ACC112 (cell line): ENCODE data around the gene ALG1L2.
"Not testable (repeated sequence)": the region's sequence is repeated elsewhere in the genome, so short reads cannot be mapped to it uniquely, and the experiment has no call there.

ENCODE experiments used
- H2AFZ ChIP-seq: fragments of 200-600 bp; sonication (generic); one replicate; pipeline ENCODE4 v1.6.0; 2017; ENCODE audit warnings: antibody characterized with exemption, low read length; ENCODE audit not compliant: unreplicated experiment
- H3K27ac ChIP-seq: fragments of 200-600 bp; sonication (generic); 2 replicates; pipeline ENCODE4 v1.5.1; 2014; ENCODE audit warnings: low read depth, mild to moderate bottlenecking, antibody characterized with exemption, low read length, moderate library complexity
- H3K27me3 ChIP-seq: fragments of 200-600 bp; sonication (generic); 2 replicates; pipeline ENCODE4 v1.6.1; 2014; ENCODE audit warnings: mild to moderate bottlenecking, antibody characterized with exemption, low read length, moderate library complexity, mixed read lengths; ENCODE audit not compliant: insufficient read depth
- H3K36me3 ChIP-seq: fragments of 200-600 bp; sonication (generic); 2 replicates; pipeline ENCODE4 v1.6.1; 2016; ENCODE audit warnings: mild to moderate bottlenecking, antibody characterized with exemption, low read length, moderate library complexity, mixed read lengths; ENCODE audit not compliant: insufficient read depth
- H3K4me1 ChIP-seq: fragments of 200-600 bp; sonication (generic); one replicate; pipeline ENCODE4 v1.6.1; 2016; ENCODE audit warnings: low read length, mixed read lengths; ENCODE audit not compliant: insufficient read depth, unreplicated experiment, control insufficient read depth
- H3K4me3 ChIP-seq: fragments of 200-600 bp; sonication (generic); 2 replicates; pipeline ENCODE4 v1.5.1; 2014; ENCODE audit warnings: mild to moderate bottlenecking, low read depth, low read length
- H3K79me2 ChIP-seq: fragments of 200-600 bp; sonication (generic); one replicate; pipeline ENCODE4 v1.6.0; 2016; ENCODE audit warnings: low read length; ENCODE audit not compliant: control insufficient read depth, unreplicated experiment, insufficient read depth

ALG1L2 gene

DNA sequence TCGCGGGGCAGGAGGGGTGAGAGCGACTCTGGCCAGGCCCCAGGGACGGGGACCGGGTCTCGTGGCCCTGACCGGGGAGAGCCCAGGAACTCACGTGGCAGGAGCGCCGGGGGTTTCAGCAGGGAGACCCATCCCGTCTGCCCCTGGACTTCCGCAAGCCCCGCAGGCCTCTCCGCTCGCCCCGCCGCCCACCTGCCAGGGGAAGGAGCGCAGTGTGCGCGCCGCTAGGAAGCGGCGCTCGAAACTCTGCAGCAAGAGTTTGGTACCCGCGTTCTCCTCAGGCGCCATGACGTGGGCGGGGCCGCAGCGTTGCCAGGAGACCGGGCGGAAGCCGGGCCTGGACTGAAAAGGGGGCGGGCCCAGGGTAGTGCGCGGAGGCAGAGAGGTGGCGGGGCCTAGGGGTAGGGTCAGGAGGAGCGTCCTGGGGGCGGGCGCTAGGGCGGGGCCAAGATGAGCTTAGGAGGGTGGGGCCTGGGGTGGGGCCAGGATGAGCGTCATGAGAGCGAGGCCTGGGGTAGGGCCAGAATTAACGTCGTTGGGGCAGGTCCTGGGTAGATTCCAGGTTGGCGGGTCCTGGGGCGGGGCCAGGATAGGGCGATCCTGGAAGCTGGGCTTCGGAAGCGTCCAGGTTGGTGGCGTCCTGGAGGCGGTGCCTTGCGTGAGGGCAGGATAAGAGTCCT lies 29.7 kb downstream of the ALG1L2 start:
- Histone ChIP-seq H3K27me3 (no peaks in the 10 kb centered on the region), H2AFZ (peak overlapping the region; percentile 50), H3K79me2 (peaks cover 6% of the 10 kb centered on the region), H3K4me3 (peak overlapping the region; percentile 77), H3K4me1 (peaks cover 4% of the 10 kb centered on the region), H3K27ac (peak overlapping the region; percentile 64), H3K36me3 (no peaks in the 10 kb centered on the region)

- H3K4me1 ChIP-seq, H3K79me2 ChIP-seq, H3K36me3 ChIP-seq, H3K27me3 ChIP-seq: not testable (repeated sequence)
- H3K27ac ChIP-seq = peak overlapping the region; percentile 33; the same call in 1 of the 2 replicates
- peak overlapping the region; percentile 79 for H3K4me3 ChIP-seq
- peak overlapping the region; percentile 84 for H2AFZ ChIP-seq
Measured at GRCh38 chr3:130111865-130112747, 30.5 kb downstream of the ALG1L2 start.

- H3K4me1 ChIP-seq, H3K27me3 ChIP-seq, H3K36me3 ChIP-seq, H3K79me2 ChIP-seq: not testable (repeated sequence)
- peak overlapping the region; percentile 29; the same call in 1 of the 2 replicates for H3K27ac ChIP-seq
- H2AFZ ChIP-seq = peak overlapping the region; percentile 84
- H3K4me3 ChIP-seq = peak overlapping the region; percentile 79
Measured at GRCh38 chr3:130112748-130113073, 31.1 kb downstream of the ALG1L2 start.

- H3K27ac ChIP-seq, H3K79me2 ChIP-seq, H3K36me3 ChIP-seq, H3K4me1 ChIP-seq, H3K4me3 ChIP-seq, H2AFZ ChIP-seq, H3K27me3 ChIP-seq: not testable (repeated sequence)
Measured at GRCh38 chr3:130115400-130115799, 33.8 kb downstream of the ALG1L2 start.

- H3K36me3 ChIP-seq = no peaks in the 10 kb centered on the region
- peaks cover 4% of the 10 kb centered on the region for H3K4me1 ChIP-seq
- no peak overlapping the region for H3K27ac ChIP-seq
- H3K79me2 ChIP-seq = no peaks in the 10 kb centered on the region
- H3K27me3 ChIP-seq = no peaks in the 10 kb centered on the region
- no peak overlapping the region for H2AFZ ChIP-seq
- H3K4me3 ChIP-seq = no peak overlapping the region
Measured at GRCh38 chr3:130117933-130118332, 36.3 kb downstream of the ALG1L2 start.

- H3K4me1 ChIP-seq, H3K27ac ChIP-seq, H3K36me3 ChIP-seq: not testable (repeated sequence)
Measured at GRCh38 chr3:130119824-130120223, 38.2 kb downstream of the ALG1L2 start.

GRCh38 chr3:130120291-130120690 lies 38.7 kb downstream of the ALG1L2 start:
- not testable (repeated sequence) for H3K79me2 ChIP-seq, H3K4me3 ChIP-seq, H3K36me3 ChIP-seq, H3K27ac ChIP-seq, H3K27me3 ChIP-seq, H3K4me1 ChIP-seq, H2AFZ ChIP-seq

More at GRCh38 chr3:130119824-130120223, 38.2 kb downstream of the ALG1L2 start:
- not testable (repeated sequence) for H3K79me2 ChIP-seq, H3K27me3 ChIP-seq, H3K4me3 ChIP-seq, H2AFZ ChIP-seq

GRCh38 chr3:130122891-130123775 lies 41.5 kb downstream of the ALG1L2 start:
- not testable (repeated sequence) for H3K27me3 ChIP-seq, H3K27ac ChIP-seq, H3K36me3 ChIP-seq, H3K4me1 ChIP-seq, H3K79me2 ChIP-seq, H3K4me3 ChIP-seq, H2AFZ ChIP-seq

DNA sequence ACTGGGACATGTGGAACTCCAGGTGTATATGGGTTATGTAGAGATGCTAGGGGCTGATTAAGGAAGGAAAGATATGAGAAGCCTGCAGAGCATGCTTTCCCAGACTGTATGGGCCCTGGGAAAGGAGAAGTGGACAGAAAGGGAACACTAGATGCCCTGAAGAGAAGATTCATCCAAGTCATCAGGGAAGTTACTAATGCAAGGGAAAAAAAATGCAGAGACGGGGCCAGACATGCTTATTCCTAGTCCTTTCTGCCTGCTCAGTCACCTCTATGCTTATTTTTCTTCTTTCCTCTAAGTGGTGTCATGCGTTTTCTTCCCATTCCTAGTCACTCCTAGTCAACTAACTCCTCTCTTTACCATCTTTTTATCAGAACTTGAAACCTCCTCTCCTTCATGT lies 43.8 kb downstream of the ALG1L2 start:
- H3K36me3 ChIP-seq, H3K27ac ChIP-seq, H2AFZ ChIP-seq, H3K4me3 ChIP-seq, H3K4me1 ChIP-seq, H3K79me2 ChIP-seq, H3K27me3 ChIP-seq: not testable (repeated sequence)

GRCh38 chr3:130136337-130136736 lies 54.7 kb downstream of the ALG1L2 start:
- H3K36me3 ChIP-seq, H3K4me3 ChIP-seq, H3K27me3 ChIP-seq, H3K4me1 ChIP-seq, H3K27ac ChIP-seq, H3K79me2 ChIP-seq, H2AFZ ChIP-seq: not testable (repeated sequence)
